Left kidney (tissue), 2 donors: ENCODE results near the gene SECISBP2L. TPM values are rescaled to one million over a fixed set of nuclear protein-coding genes. Genes with fewer than 3 reads are reported as not detected.
A peak's percentile ranks its signal among the peaks of the same experiment; 100 is the strongest.
"Not testable (repeated sequence)": the region's sequence is repeated elsewhere in the genome, so short reads cannot be mapped to it uniquely, and the experiment has no call there.

Experiments
- DNase-seq: peaks from one replicate; pipeline ENCODE4 v3.0.0-alpha.2; 2013
- polyA plus RNA-seq: library from polyadenylated mRNA; unstranded; fragments of 120-200 nt; gene quantifications from one replicate; pipeline ENCODE4 v1.2.1, GENCODE V29; 2013; ENCODE audit not compliant: insufficient read length

Gene SECISBP2L
- polyA plus RNA-seq, 1 donor, result 73.8 TPM

GRCh38 chr15:48999314-48999713 lies 46.9 kb downstream of the SECISBP2L start:
- DNase-seq, result no peak

GRCh38 chr15:48996276-48996675 lies 50.0 kb downstream of the SECISBP2L start:
- no peak for DNase-seq

DNA sequence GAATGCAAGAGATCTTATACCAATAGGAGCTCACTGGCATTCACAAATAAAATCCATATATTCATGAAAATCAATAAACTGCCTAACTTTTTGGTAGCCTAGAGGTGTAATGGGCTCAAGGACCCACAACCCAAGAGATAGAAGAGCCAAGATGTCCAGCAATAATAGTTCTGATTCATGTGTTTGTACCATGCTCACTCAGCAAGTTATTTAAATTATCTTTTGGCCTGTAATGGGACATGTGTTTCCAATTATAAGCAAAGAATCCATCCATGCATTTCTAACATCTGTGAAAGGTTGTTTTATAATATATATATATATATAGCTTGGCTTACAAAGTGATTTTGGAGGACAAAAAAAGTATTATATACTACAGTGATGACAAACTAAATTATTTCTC lies 52.9 kb downstream of the SECISBP2L start:
- DNase-seq, result no peak

DNA sequence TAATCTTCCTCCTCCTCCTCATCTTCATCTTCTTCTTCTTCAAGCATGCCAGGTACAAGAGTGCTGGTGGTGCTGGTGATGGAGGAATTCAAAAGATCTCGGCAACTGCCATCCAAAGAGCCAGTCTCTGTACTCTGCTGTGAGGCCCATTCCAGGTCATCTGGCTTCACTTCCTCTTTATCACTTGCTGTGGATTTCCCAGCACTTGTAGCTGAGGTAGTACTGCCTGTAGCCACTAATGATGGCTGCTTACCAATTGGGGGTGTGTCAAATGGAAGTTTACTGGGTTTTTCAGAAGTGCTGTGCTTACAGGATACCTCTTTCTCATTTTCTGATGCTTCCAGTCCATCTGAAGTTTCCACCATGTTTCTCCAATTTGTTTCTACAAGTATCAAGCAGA lies 53.7 kb downstream of the SECISBP2L start:
- DNase-seq, result no peak

DNA sequence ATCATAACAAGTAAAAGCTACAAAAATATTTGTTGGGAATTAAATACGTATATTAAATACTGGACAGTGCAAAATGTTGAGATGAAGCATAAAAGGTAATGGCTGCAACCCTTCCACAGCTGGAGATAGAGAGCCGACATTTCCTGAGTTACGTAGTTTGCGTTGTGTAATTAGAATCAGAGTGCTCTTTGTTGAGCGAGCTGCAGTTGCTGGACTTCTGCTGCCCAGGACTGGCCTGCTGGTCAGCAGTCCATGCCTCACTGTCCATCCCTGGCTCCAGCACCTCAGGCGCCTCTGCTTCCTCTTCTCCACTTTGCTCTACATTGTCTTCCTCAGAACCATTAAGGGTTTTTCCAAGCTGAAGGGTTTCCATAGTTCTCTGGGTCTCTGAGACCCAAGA lies 54.1 kb downstream of the SECISBP2L start:
- no peak for DNase-seq

GRCh38 chr15:48989170-48989569 lies 57.1 kb downstream of the SECISBP2L start:
- DNase-seq, result no peak

GRCh38 chr15:48987142-48987541 lies 59.1 kb downstream of the SECISBP2L start:
- no peak for DNase-seq

- DNase-seq, result no peak
These were observed 60.0 kb downstream of the SECISBP2L start for GRCh38 chr15:48986240-48986639.

DNA sequence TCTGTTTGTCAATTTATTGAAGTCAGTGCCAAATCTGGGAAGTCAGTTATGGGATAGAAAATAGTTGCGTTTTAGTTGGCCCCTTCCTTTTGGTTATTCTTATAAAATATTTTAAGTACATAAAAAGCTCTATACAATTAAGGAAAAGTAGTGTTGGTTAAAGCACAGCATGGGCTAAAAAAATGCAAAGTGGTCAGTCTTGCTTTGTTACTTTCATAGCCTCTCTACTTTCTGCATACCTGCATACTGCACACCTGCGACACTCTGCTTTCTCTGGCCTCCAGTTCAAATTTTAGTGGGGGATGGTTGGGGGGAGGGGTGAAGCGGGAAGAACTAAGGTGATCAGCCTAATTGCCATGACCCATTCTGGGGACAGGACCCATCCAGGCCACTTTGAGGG lies 60.7 kb downstream of the SECISBP2L start:
- DNase-seq, result no peak

DNA sequence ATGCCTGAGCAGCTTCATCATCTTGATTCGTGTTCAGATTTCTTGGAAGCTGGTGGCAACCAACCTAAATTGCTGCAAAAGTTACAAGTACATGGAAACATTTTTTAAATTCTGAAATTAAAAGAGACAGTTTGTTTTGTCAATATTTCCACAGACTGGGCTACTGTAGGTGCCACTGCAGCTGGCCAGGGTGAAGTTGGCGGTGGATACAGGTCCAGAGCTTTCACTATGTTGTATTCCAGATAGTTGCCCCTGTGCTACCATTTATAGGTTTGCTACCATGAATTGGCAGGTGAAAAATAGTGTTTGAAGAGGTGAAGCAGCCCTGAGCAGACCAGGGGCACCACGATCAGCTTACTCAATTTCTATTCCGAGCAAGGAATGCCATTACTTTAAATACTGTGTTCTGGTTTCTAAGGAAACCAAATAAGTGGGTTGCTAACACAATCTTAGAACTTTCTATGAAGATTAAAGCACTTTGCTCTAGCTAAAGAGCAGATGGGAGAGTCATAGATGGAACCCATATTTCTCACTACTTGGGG lies 61.4 kb downstream of the SECISBP2L start:
- no peak for DNase-seq

- no peak for DNase-seq
These were observed 62.1 kb downstream of the SECISBP2L start for GRCh38 chr15:48984021-48984710.

DNA sequence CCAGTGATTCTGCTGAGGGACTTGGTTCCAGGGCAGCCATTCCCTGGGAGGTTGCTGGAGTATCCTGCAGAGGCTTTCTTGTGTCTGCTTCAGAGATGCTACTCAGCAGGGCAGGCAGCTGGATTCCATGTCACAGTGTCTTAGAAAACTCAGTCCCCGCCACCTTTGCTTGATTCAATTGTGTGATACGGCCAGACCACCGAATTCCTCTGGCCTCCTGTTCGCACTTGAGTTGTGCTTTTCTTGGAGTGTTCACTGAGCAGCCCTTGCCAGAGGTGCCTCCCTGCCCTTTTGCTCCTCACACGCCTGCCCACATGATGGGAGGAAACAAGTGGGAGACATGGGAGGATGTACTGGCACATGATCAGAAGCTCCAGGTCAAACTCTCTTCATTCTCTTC lies 62.9 kb downstream of the SECISBP2L start:
- no peak for DNase-seq

DNA sequence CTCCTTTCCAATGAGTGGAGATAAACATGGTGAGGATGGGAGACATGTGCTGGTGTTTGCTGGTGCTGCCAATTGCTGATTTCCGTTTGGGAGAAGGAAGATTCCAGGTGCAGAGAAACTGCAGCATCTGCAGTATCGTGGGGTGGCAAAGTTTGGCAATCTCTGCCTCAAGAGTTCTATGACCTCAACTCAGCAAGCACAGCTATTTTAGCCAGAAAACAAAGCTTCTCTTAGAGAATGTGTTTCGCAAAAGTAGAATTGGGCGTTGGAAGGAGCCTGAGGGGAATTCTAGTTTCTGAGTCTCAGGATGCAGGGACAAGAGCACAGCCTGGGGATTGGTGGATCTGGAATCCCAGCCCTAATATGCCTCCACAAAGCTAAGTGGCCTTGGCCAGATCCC lies 64.3 kb downstream of the SECISBP2L start:
- DNase-seq, result no peak

GRCh38 chr15:48978638-48979037 lies 67.6 kb downstream of the SECISBP2L start:
- no peak for DNase-seq

DNA sequence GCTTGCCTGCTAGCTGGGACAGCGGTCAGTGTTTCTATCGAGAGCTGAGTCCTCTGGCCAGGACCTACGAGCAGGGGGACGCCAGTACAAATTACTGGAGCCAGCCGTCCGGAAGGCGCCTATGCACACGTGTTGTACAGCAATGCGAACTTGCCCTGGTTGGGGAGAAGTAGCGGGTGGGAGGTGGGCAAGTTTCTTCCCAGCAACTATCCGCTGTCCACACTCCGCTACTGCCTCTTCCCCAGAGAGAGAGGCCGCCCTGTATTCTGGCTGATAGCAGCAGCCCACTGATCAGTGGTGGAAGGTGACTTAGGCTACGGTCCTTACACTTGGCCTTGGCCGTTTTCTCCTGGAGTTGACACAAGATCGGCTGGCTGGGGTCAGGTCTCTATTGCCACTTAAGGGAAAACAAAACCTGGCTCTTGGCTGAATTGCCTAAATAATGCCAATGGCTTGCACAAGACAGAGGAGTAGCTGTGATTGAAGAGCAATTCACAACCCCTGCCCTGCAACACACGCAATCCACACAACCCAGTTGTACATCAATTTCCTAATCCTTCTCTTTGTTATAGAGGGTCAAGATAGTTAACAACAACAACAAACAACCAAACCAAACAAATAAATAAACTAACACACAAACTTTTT lies 69.7 kb downstream of the SECISBP2L start:
- no peak for DNase-seq

GRCh38 chr15:48975472-48976419 lies 70.5 kb downstream of the SECISBP2L start:
- peak; percentile 81 for DNase-seq

DNA sequence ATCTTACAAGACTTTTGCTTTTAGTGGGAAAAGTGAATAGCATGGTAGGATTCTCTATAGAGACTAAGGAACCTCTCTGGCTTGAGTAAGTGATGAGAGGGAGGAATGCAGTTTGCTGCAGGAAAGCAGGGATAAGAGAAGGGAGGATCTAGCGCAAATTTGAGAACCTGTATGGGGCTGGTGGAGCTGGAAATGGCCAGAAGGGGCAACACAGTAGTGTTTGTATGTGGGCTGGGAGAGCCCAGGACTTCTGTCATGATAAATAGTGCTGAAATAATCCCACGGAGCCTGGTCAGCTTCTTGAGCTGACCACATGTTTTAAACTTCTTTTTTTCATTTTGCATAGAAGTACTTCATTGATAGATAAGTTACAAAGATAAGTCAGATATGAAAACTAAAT lies 71.4 kb downstream of the SECISBP2L start:
- peak; percentile 25 for DNase-seq

DNA sequence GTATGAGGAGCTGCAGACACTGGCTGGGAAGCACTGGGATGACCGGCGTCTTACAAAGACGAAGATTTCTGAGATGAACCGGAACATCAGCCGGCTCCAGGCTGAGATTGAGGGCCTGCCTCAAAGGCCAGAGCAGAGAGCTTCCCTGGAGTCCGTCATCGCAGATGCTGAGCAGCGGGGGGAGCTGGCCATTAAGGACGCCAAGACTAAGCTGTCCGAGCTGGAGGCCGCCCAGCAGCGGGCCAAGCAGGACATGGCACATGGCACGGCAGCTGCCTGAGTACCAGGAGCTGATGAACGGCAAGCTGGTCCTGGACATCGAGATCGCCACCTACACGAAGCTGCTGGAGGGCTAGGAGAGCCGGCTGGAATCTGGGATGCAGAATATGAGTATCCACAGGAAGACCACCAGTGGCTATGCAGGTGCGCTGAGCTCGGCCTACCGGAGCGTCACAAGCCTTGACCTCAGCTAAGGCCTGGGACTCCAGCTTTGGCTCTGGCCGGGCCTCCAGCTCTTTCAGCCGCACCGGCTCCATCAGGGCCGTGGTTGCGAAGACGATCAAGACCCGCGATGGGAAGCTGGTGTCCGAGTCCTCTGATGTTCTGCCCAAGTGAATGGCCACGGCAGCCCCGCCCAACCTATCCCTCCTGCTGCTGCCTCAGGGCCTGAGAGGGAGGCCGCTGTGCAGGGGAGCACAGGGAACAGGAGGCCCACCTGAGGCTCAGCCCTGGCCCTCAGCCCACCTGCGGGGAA lies 73.3 kb downstream of the SECISBP2L start:
- DNase-seq, result no peak

- DNase-seq, result not testable (repeated sequence)
These were observed 75.3 kb downstream of the SECISBP2L start for GRCh38 chr15:48970926-48971325.

DNA sequence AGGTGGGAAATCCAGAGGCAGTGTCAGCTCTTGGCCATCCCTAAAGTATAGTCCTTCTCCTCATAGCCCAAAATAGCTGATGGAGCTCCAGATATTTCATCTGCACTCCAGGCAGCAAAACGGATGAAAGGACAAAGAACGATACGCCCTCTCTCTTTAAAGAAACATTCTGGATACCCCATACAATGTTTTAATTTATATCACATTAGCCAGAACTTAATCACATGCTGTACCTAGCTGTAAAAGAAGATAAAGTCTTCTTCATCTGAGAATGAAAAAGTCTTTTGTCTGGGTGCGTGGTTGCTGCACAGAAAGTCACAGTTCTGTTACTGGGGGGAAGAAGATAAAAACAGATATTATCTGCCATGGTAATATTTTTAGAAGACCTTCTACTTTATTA lies 78.2 kb downstream of the SECISBP2L start:
- DNase-seq, result no peak

GRCh38 chr15:48967336-48967735 lies 78.9 kb downstream of the SECISBP2L start:
- no peak for DNase-seq
